WTC11 (cell line): ENCODE results near the gene RFNG. TPM values are rescaled to one million over a fixed set of nuclear protein-coding genes. Genes with fewer than 3 reads are reported as not detected.
A peak's percentile ranks its signal among the peaks of the same experiment; 100 is the strongest.

Source experiments
- ATAC-seq: fragments of 200-7000 bp; cut with Tn5 transposase; 2 replicates; pipeline ENCODE4 v1.10.0; 2021; ENCODE audit warnings: mild to moderate bottlenecking, moderate library complexity
- CTCF ChIA-PET: fragments of 300-600 bp; sonication (Branson Sonifier 250); formaldehyde crosslinking; loops from one replicate; lab custom pipeline; 2021; ENCODE audit warnings: antibody characterized with exemption; lab: Charles Lee
- POLR2A ChIA-PET: fragments of 350-600 bp; sonication (Branson Sonifier 250); formaldehyde crosslinking; loops from one replicate; lab custom pipeline; 2021; ENCODE audit warnings: antibody characterized with exemption; lab: Charles Lee
- DNase-seq: peaks from one replicate; pipeline ENCODE4 v3.0.0; 2021; ENCODE audit warnings: low spot score
- H3K27ac Mint-ChIP-seq: 2 replicates; pipeline ENCODE4 v1.8.0; 2021; ENCODE audit warnings: mixed read lengths
- H3K27me3 Mint-ChIP-seq: 2 replicates; pipeline ENCODE4 v1.8.0; 2021; ENCODE audit warnings: low read depth, mild to moderate bottlenecking, moderate library complexity, mixed read lengths
- H3K36me3 Mint-ChIP-seq: 2 replicates; pipeline ENCODE4 v1.8.0; 2021; ENCODE audit warnings: mixed read lengths
- H3K4me1 Mint-ChIP-seq: 2 replicates; pipeline ENCODE4 v1.8.0; 2022; ENCODE audit warnings: mixed read lengths
- H3K4me3 Mint-ChIP-seq: 2 replicates; pipeline ENCODE4 v1.8.0; 2021; ENCODE audit warnings: mild to moderate bottlenecking, moderate library complexity, mixed read lengths
- H3K9me3 Mint-ChIP-seq: 2 replicates; pipeline ENCODE4 v1.8.0; 2021; ENCODE audit warnings: mixed read lengths
- IRF2 ChIP-seq: sonication (generic); formaldehyde crosslinking; IDR thresholded peaks from 2 replicates; pipeline ENCODE4 v1.8.0; 2022; ENCODE audit warnings: low read depth, missing genetic modification reagents, borderline replicate concordance
- MYBL2 ChIP-seq: sonication (generic); formaldehyde crosslinking; IDR thresholded peaks from 2 replicates; pipeline ENCODE4 v1.8.1; 2023; ENCODE audit warnings: mild to moderate bottlenecking, moderate library complexity, missing genetic modification reagents
- NFATC4 ChIP-seq: fragments of 250-450 bp; sonication (Bioruptor Pico); IDR thresholded peaks from 2 replicates; pipeline ENCODE4 v1.9.0; 2021; ENCODE audit warnings: mild to moderate bottlenecking
- OVOL2 ChIP-seq: fragments of 250-450 bp; sonication (Bioruptor Pico); IDR thresholded peaks from 2 replicates; pipeline ENCODE4 v1.9.0; 2021; ENCODE audit warnings: mild to moderate bottlenecking, borderline replicate concordance
- PRRX2 ChIP-seq: fragments of 250-450 bp; sonication (Bioruptor Pico); IDR thresholded peaks from 2 replicates; pipeline ENCODE4 v1.8.0; 2021; ENCODE audit warnings: mild to moderate bottlenecking
- RORB ChIP-seq: fragments of 250-450 bp; sonication (Bioruptor Pico); IDR thresholded peaks from 2 replicates; pipeline ENCODE4 v1.9.0; 2021; ENCODE audit warnings: mild to moderate bottlenecking
- SMAD4 ChIP-seq: sonication (generic); formaldehyde crosslinking; IDR thresholded peaks from 2 replicates; pipeline ENCODE4 v1.8.0; 2022; ENCODE audit warnings: mild to moderate bottlenecking, missing genetic modification reagents
- ZBTB21 ChIP-seq: sonication (generic); formaldehyde crosslinking; IDR thresholded peaks from 2 replicates; pipeline ENCODE4 v1.8.1; 2023; ENCODE audit warnings: mild to moderate bottlenecking, missing genetic modification reagents, borderline replicate concordance
- ZNF121 ChIP-seq: sonication (generic); formaldehyde crosslinking; IDR thresholded peaks from 2 replicates; pipeline ENCODE4 v1.8.0; 2023; ENCODE audit warnings: missing genetic modification reagents
- ZNF425 ChIP-seq: fragments of 250-450 bp; sonication (Bioruptor Pico); conservative IDR thresholded peaks from 2 replicates; pipeline ENCODE4 v1.9.0; 2021; ENCODE audit warnings: mild to moderate bottlenecking
- ZNF512 ChIP-seq: sonication (generic); formaldehyde crosslinking; IDR thresholded peaks from 2 replicates; pipeline ENCODE4 v1.8.1; 2022; ENCODE audit warnings: missing genetic modification reagents, borderline replicate concordance
- ZNF532 ChIP-seq: fragments of 250-450 bp; sonication (Bioruptor Pico); IDR thresholded peaks from 2 replicates; pipeline ENCODE4 v1.9.0; 2021; ENCODE audit warnings: mild to moderate bottlenecking, borderline replicate concordance
- ZNF671 ChIP-seq: fragments of 250-450 bp; sonication (Bioruptor Pico); IDR thresholded peaks from 2 replicates; pipeline ENCODE4 v1.8.0; 2021; ENCODE audit warnings: mild to moderate bottlenecking
- total RNA-seq: library from RNA; stranded (reverse); gene quantifications from 3 replicates; pipeline ENCODE4 v1.2.3, GENCODE V29; 2021
- TF ChIP-seq, protein P1 (sequence below): sonication (generic); formaldehyde crosslinking; conservative IDR thresholded peaks from 2 replicates; pipeline ENCODE4 v1.8.1; 2023; ENCODE audit warnings: mild to moderate bottlenecking, low read depth, missing genetic modification reagents, moderate library complexity
- TF ChIP-seq, protein P2 (sequence below): fragments of 200-600 bp; IDR thresholded peaks from 2 replicates; pipeline ENCODE4 v1.8.0; 2022; ENCODE audit warnings: antibody characterized with exemption

The RFNG gene
- total RNA-seq, 1 experiment from 2014 or later: 41.6 TPM

- H3K9me3 Mint-ChIP-seq: no peaks in the 10 kb centered on the region
- no peak for ATAC-seq
- POLR2A ChIA-PET: interaction anchor here (1.5 kb wide), 1 partner anchor 29 kb away, joined by 4 read pairs; no protein-coding TSS in a partner anchor
These were observed 7.8 kb upstream of the RFNG start for GRCh38 chr17:82059272-82060000.

DNA sequence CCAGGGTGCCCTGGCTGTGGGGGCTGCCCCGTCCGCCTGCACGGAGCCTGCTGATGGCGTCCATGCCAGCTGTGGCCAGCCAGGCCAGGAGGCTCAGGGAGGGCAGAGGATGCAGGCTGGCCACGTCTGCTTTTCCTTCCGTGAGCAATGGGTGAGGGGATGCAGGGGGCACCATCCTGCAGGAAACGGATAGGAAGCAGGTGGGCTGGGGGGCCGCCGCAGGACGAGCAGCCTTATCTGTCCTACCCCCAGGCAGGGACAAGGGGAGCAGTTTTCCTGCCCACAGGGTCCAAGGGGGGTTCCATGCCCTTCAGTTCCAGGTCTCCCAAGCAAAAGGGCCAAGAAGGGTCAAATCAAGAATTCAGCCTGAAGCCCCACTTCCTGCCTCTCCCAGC is 7.2 kb upstream of the RFNG start:
- POLR2A ChIA-PET: interaction anchor here (1.5 kb wide), 1 partner anchor 28 kb away, joined by 4 read pairs; no protein-coding TSS in a partner anchor
- ATAC-seq (no peak), DNase-seq (no peak)
- Mint-ChIP-seq H3K4me1 (no peaks in the 10 kb centered on the region), H3K27ac (no peak overlapping the region), H3K36me3 (peaks cover 8% of the 10 kb centered on the region; the same call in 1 of the 2 replicates), H3K9me3 (no peaks in the 10 kb centered on the region), H3K27me3 (no peaks in the 10 kb centered on the region), H3K4me3 (no peak overlapping the region)
- no peak for TF ChIP-seq NFATC4 (CRISPR knock-in tag)
- no peak for TF ChIP-seq OVOL2 (CRISPR knock-in tag)
- TF ChIP-seq, protein P1, sequence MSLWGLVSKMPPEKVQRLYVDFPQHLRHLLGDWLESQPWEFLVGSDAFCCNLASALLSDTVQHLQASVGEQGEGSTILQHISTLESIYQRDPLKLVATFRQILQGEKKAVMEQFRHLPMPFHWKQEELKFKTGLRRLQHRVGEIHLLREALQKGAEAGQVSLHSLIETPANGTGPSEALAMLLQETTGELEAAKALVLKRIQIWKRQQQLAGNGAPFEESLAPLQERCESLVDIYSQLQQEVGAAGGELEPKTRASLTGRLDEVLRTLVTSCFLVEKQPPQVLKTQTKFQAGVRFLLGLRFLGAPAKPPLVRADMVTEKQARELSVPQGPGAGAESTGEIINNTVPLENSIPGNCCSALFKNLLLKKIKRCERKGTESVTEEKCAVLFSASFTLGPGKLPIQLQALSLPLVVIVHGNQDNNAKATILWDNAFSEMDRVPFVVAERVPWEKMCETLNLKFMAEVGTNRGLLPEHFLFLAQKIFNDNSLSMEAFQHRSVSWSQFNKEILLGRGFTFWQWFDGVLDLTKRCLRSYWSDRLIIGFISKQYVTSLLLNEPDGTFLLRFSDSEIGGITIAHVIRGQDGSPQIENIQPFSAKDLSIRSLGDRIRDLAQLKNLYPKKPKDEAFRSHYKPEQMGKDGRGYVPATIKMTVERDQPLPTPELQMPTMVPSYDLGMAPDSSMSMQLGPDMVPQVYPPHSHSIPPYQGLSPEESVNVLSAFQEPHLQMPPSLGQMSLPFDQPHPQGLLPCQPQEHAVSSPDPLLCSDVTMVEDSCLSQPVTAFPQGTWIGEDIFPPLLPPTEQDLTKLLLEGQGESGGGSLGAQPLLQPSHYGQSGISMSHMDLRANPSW (CRISPR knock-in tag): no peak
- TF ChIP-seq ZNF512 (CRISPR knock-in tag): no peak
- TF ChIP-seq ZNF425 (CRISPR knock-in tag): no peak
- no peak for TF ChIP-seq IRF2 (CRISPR knock-in tag)
- TF ChIP-seq SMAD4: no peak
- TF ChIP-seq RORB (CRISPR knock-in tag): no peak
- TF ChIP-seq ZBTB21 (CRISPR knock-in tag): no peak
- TF ChIP-seq ZNF671: no peak
- TF ChIP-seq ZNF121 (CRISPR knock-in tag): no peak
- TF ChIP-seq MYBL2 (CRISPR knock-in tag): no peak
- no peak for TF ChIP-seq PRRX2 (CRISPR knock-in tag)
- CTCF ChIA-PET: no interaction called here

More at GRCh38 chr17:82059272-82060000, 7.8 kb upstream of the RFNG start:
- Mint-ChIP-seq H3K36me3 (peaks cover 8% of the 10 kb centered on the region; the same call in 1 of the 2 replicates), H3K4me1 (no peaks in the 10 kb centered on the region), H3K27me3 (no peaks in the 10 kb centered on the region), H3K4me3 (no peak overlapping the region), H3K27ac (no peak overlapping the region)
- DNase-seq: no peak
- TF ChIP-seq ZNF532 (CRISPR knock-in tag) (no peak), NFATC4 (CRISPR knock-in tag) (0 out of 2 replicates have a peak, but pooled peaks have one; percentile 7)
- TF ChIP-seq, protein P2, sequence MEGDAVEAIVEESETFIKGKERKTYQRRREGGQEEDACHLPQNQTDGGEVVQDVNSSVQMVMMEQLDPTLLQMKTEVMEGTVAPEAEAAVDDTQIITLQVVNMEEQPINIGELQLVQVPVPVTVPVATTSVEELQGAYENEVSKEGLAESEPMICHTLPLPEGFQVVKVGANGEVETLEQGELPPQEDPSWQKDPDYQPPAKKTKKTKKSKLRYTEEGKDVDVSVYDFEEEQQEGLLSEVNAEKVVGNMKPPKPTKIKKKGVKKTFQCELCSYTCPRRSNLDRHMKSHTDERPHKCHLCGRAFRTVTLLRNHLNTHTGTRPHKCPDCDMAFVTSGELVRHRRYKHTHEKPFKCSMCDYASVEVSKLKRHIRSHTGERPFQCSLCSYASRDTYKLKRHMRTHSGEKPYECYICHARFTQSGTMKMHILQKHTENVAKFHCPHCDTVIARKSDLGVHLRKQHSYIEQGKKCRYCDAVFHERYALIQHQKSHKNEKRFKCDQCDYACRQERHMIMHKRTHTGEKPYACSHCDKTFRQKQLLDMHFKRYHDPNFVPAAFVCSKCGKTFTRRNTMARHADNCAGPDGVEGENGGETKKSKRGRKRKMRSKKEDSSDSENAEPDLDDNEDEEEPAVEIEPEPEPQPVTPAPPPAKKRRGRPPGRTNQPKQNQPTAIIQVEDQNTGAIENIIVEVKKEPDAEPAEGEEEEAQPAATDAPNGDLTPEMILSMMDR: no peak
- CTCF ChIA-PET: interaction anchor here (0.8 kb wide), 1 partner anchor 22 kb away, joined by 3 read pairs; the partner anchor contains the start of gene DCXR
